Chondrocyte (in vitro differentiated cells): Measurements from ENCODE around the gene NUAK1. TPM values are rescaled to one million over a fixed set of nuclear protein-coding genes. Genes with fewer than 3 reads are reported as not detected.

Experiments used
- DNase-seq: peaks from one replicate; pipeline ENCODE4 v3.0.0; 2021; ENCODE audit warnings: mixed read lengths, low spot score
- H3K27ac Mint-ChIP-seq: one replicate; pipeline ENCODE4 v1.8.0; 2021; ENCODE audit warnings: mild to moderate bottlenecking, moderate library complexity, mixed read lengths; ENCODE audit not compliant: unreplicated experiment
- H3K27me3 Mint-ChIP-seq: 2 replicates; pipeline ENCODE4 v1.8.0; 2021; ENCODE audit warnings: low read depth, mixed read lengths
- H3K36me3 Mint-ChIP-seq: 2 replicates; pipeline ENCODE4 v1.8.0; 2021; ENCODE audit warnings: low read depth, mixed read lengths
- H3K4me1 Mint-ChIP-seq: 2 replicates; pipeline ENCODE4 v1.8.0; 2021; ENCODE audit warnings: low read depth, mild to moderate bottlenecking, mixed read lengths
- H3K4me3 Mint-ChIP-seq: one replicate; pipeline ENCODE4 v1.8.0; 2021; ENCODE audit warnings: mild to moderate bottlenecking, moderate library complexity, mixed read lengths; ENCODE audit not compliant: unreplicated experiment
- H3K9me3 Mint-ChIP-seq: 2 replicates; pipeline ENCODE4 v1.8.0; 2021; ENCODE audit warnings: low read depth, mixed read lengths
- total RNA-seq: library from RNA; stranded (reverse); gene quantifications from 3 replicates; pipeline ENCODE4 v1.2.1, GENCODE V29; 2021
- TF ChIP-seq, protein P1 (sequence below): fragments of 200-600 bp; sonication (generic); IDR thresholded peaks from 2 replicates; pipeline ENCODE4 v1.5.0; 2021; ENCODE audit warnings: antibody characterized with exemption, mild to moderate bottlenecking, moderate library complexity

The NUAK1 gene
- total RNA-seq, 1 donor from 2014 or later, result 78.1 TPM

DNA sequence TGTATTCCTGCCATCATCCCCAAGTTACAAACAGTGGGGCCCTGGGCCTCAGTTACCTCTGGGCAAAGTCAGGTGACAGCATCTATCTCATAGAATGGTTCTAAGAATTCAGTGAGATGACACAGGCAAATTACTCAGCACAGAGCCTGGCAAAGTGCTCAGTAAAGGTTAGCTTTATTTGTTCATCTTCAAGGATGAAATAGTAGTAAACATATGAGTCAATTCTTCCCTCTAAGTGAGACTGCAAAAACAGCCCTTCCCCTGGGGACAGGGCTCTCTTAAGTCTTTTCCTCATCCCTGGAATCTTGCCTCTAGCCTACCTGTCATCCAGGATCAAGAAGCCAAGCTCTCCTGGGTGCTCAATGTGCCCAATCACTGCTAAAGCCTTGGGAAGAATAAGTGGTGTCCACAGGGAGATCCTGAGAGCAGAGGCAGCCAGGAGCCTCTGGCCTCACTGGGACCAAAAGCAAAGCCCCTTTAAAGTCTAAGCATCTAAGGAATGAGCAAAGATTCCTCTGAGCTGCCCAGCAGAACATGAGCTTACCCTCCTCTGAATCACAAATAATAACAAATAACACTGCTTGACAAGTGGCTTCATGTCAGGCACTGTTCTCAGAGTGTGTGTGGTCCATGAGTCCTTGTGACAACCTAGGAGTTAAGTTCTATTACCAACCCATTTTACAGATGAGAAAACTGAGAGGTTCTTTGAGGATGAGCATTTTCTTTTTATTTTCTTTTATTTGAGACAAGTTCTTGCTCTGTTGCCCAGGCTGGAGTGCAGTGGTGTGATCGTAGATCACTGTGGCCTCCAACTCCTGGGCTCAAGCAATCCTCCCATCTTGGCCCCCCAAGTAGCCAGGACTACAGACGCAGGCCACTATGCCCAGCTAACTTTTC is 12.1 kb downstream of the NUAK1 start:
- peak overlapping the region; percentile 83 for H3K27ac Mint-ChIP-seq
- peaks cover 100% of the 10 kb centered on the region for H3K4me1 Mint-ChIP-seq
- peaks cover 11% of the 10 kb centered on the region for H3K36me3 Mint-ChIP-seq
- H3K4me3 Mint-ChIP-seq, result peak overlapping the region; percentile 37
- TF ChIP-seq, protein P1, sequence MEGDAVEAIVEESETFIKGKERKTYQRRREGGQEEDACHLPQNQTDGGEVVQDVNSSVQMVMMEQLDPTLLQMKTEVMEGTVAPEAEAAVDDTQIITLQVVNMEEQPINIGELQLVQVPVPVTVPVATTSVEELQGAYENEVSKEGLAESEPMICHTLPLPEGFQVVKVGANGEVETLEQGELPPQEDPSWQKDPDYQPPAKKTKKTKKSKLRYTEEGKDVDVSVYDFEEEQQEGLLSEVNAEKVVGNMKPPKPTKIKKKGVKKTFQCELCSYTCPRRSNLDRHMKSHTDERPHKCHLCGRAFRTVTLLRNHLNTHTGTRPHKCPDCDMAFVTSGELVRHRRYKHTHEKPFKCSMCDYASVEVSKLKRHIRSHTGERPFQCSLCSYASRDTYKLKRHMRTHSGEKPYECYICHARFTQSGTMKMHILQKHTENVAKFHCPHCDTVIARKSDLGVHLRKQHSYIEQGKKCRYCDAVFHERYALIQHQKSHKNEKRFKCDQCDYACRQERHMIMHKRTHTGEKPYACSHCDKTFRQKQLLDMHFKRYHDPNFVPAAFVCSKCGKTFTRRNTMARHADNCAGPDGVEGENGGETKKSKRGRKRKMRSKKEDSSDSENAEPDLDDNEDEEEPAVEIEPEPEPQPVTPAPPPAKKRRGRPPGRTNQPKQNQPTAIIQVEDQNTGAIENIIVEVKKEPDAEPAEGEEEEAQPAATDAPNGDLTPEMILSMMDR, result no peak
- DNase-seq, result no peak
- no peaks in the 10 kb centered on the region for H3K9me3 Mint-ChIP-seq
- no peaks in the 10 kb centered on the region for H3K27me3 Mint-ChIP-seq

DNA sequence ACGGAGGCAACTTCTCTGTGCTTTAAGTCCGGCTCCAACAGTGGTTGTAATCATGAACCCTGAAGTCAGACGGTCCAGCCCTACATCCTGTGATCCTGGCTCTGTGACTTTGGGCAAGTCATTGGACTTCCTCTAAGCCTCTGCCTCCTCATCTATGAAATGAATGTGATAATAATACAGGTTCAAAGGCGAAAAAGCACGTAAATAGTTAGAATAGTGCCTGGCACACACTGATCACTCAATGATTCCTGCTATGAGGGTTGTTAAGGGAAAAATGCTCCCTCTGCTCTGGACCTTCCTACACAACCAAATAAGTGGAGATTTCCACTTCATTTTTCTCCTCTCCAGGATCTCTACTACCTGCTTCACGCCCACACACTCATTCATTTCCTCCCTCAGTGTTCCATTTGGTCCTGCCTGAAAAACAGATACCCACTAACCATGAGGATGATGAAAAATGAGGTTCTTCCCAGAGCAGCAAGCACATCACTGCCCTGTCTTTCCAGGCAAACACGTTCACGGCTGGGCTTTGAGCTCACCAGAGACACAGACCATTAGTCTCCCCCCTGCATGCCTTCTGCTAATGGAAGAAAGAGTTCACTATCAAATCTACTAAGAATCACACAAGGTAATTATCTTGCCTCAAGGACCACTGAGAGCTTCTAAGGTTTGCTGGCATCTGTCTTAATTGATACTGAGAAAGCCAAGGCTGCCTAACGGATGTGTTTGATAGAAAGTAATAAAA is 13.2 kb downstream of the NUAK1 start:
- DNase-seq, result no peak
- peaks cover 100% of the 10 kb centered on the region for H3K4me1 Mint-ChIP-seq
- TF ChIP-seq, protein P1, result no peak
- peak overlapping the region; percentile 83 for H3K27ac Mint-ChIP-seq
- H3K4me3 Mint-ChIP-seq, result peak overlapping the region; percentile 13
- H3K27me3 Mint-ChIP-seq, result no peaks in the 10 kb centered on the region
- H3K9me3 Mint-ChIP-seq, result no peaks in the 10 kb centered on the region
- peaks cover 11% of the 10 kb centered on the region for H3K36me3 Mint-ChIP-seq

DNA sequence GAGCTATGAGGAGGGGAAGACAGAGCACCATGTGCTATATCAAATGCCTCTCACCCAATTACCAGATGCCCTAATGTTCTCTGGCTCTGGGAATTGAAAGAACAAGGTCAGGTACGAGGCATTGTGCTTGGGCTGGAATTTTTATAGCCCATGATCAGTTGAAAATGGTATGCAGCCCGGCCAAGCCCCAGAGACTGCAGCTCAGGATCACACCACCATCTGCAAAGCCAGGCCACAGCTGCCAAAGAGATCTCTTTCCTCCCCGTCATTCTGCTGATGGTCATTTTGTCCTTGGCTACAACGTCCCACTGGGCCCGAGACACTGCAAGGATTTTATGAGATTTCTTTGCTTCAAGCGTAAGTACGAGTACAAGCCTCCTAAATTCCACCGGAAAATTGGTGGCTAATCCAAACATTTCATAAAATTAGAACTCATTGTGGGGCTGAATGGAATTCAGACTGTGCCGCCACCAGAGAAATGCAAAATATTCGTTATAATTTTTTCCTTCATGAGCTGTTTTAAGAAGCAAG is 15.1 kb downstream of the NUAK1 start:
- no peaks in the 10 kb centered on the region for H3K9me3 Mint-ChIP-seq
- peak overlapping the region; percentile 89 for H3K27ac Mint-ChIP-seq
- peak overlapping the region; percentile 20 for H3K4me3 Mint-ChIP-seq
- peaks cover 98% of the 10 kb centered on the region for H3K4me1 Mint-ChIP-seq
- DNase-seq, result no peak
- TF ChIP-seq, protein P1, result no peak
- peaks cover 11% of the 10 kb centered on the region for H3K36me3 Mint-ChIP-seq
- H3K27me3 Mint-ChIP-seq, result no peaks in the 10 kb centered on the region

DNA sequence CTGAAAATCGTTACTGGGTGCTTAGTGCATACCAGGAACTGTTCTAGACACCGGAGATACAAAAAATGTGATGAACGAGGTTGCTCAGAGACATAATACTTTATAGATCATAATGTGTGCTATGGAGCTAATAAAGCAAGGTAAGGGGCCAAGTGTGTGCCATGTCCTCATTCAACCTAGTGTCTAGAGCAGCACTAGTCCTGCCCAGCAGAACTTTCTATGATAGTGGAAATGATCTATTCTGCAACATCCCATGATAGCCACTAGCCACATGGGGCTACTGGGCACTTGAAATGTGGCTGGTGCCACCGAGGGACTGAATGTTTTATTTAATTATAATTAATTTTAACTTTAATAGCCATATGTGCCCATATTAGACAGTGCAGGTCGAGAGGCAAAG is 15.6 kb downstream of the NUAK1 start:
- no peak for DNase-seq
- Mint-ChIP-seq H3K36me3 (peaks cover 7% of the 10 kb centered on the region), H3K27ac (peak overlapping the region; percentile 89), H3K27me3 (no peaks in the 10 kb centered on the region), H3K4me1 (peaks cover 98% of the 10 kb centered on the region), H3K9me3 (no peaks in the 10 kb centered on the region), H3K4me3 (no peak overlapping the region)
- TF ChIP-seq, protein P1, result no peak

DNA sequence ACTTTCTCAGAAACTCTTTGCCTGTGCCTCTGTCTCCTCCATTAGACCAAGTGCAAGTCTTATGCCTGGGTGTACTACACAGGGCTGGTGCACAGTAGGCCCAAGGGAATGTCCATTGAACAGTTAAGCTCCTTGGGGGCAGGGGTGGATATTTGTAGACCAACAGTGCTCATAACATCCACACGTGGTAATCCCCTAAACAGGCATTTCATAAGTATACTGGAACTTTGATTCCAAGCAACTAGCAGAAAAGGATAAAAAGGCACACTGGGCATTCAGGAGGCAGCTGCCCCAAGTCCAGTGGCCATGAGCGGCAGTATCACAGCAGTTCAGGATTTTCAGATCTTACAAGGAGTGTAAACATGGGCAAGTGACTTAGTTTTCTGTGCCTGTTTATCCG is 16.8 kb downstream of the NUAK1 start:
- no peaks in the 10 kb centered on the region for H3K9me3 Mint-ChIP-seq
- peaks cover 98% of the 10 kb centered on the region for H3K4me1 Mint-ChIP-seq
- H3K27ac Mint-ChIP-seq, result peak overlapping the region; percentile 89
- TF ChIP-seq, protein P1, result no peak
- peaks cover 7% of the 10 kb centered on the region for H3K36me3 Mint-ChIP-seq
- no peak overlapping the region for H3K4me3 Mint-ChIP-seq
- no peak for DNase-seq
- no peaks in the 10 kb centered on the region for H3K27me3 Mint-ChIP-seq
